ENCODE data around the gene AZIN2. TPM values are rescaled to one million over a fixed set of nuclear protein-coding genes. Genes with fewer than 3 reads are reported as not detected.
"Not testable (repeated sequence)": the region's sequence is repeated elsewhere in the genome, so short reads cannot be mapped to it uniquely, and the experiment has no call there.

Gene AZIN2
- total RNA-seq, 4 donors from 2014 or later, result 11.6 to 93.3 (median 42.0) TPM

- Histone ChIP-seq H3K4me3 (no peak overlapping the region), H3K4me1 (peaks cover 0 to 5% (median 0%) of the 10 kb centered on the region in 4 donors), H3K27me3 (no peaks in the 10 kb centered on the region), H3K9me3 (no peaks in the 10 kb centered on the region), H3K27ac (no peak overlapping the region), H3K36me3 (no peaks in the 10 kb centered on the region)
- intact Hi-C loops (cut with DNase I; ENCODE audit: low total_unique reads) (no loop called here), in situ Hi-C loops (cut with MboI; ENCODE audit: low pct_ligation_motif_present in 1 of 4, low pct_unique_long_range_greater_than_20kb in 1 of 4, low sequenced_read_pairs in 3 of 4) (no loop called here)
- DNase-seq, result no peak
- TF ChIP-seq EP300 (IDR thresholded peaks at IDR 0.05; ENCODE audit: low read depth) (no peak), POLR2AphosphoS5 (IDR thresholded peaks at IDR 0.05) (no peak), POLR2A (IDR thresholded peaks at IDR 0.05) (no peak), CTCF (IDR thresholded peaks at IDR 0.05) (no peak)
- WGBS, 2 donors (ENCODE audit: low coverage in 1 of 2), result 92 to 94% methylated on average over 1 to 3 of the region's 3 CpGs
Measured at GRCh38 chr1:33097137-33097611, 16.2 kb downstream of the AZIN2 start.

GRCh38 chr1:33097762-33098161, 16.8 kb downstream of the AZIN2 start:
- DNase-seq, result no peak
- Histone ChIP-seq H3K4me1 (peaks cover 0 to 5% (median 0%) of the 10 kb centered on the region in 4 donors), H3K9me3 (no peaks in the 10 kb centered on the region), H3K4me3 (no peak overlapping the region), H3K27ac (no peak overlapping the region), H3K36me3 (no peaks in the 10 kb centered on the region), H3K27me3 (no peaks in the 10 kb centered on the region)
- TF ChIP-seq POLR2A (IDR thresholded peaks at IDR 0.05) (no peak), EP300 (IDR thresholded peaks at IDR 0.05; ENCODE audit: low read depth) (no peak), CTCF (IDR thresholded peaks at IDR 0.05) (no peak), POLR2AphosphoS5 (IDR thresholded peaks at IDR 0.05) (no peak)
- intact Hi-C loops (cut with DNase I; ENCODE audit: low total_unique reads) (no loop called here), in situ Hi-C loops (cut with MboI; ENCODE audit: low pct_ligation_motif_present in 1 of 4, low pct_unique_long_range_greater_than_20kb in 1 of 4, low sequenced_read_pairs in 3 of 4) (no loop called here)
- WGBS, 2 donors (ENCODE audit: low coverage in 1 of 2), result 90 to 93% methylated on average over 2 to 4 of the region's 4 CpGs

GRCh38 chr1:33098371-33098770, 17.4 kb downstream of the AZIN2 start:
- Histone ChIP-seq H3K4me3 (no peak overlapping the region), H3K27me3 (no peaks in the 10 kb centered on the region), H3K27ac (peak overlapping the region; percentile 26 to 53 (median 43)), H3K36me3 (no peaks in the 10 kb centered on the region), H3K9me3 (no peaks in the 10 kb centered on the region), H3K4me1 (peaks cover 0 to 5% (median 0%) of the 10 kb centered on the region in 4 donors)
- no peak for DNase-seq
- in situ Hi-C loops (cut with MboI; ENCODE audit: low pct_ligation_motif_present in 1 of 4, low pct_unique_long_range_greater_than_20kb in 1 of 4, low sequenced_read_pairs in 3 of 4) (no loop called here), intact Hi-C loops (cut with DNase I; ENCODE audit: low total_unique reads) (no loop called here)
- TF ChIP-seq POLR2A (IDR thresholded peaks at IDR 0.05) (no peak), POLR2AphosphoS5 (IDR thresholded peaks at IDR 0.05) (no peak), CTCF (IDR thresholded peaks at IDR 0.05) (no peak), EP300 (IDR thresholded peaks at IDR 0.05; ENCODE audit: low read depth) (no peak)

- Histone ChIP-seq H3K4me3 (no peak overlapping the region), H3K9me3 (no peaks in the 10 kb centered on the region), H3K27me3 (no peaks in the 10 kb centered on the region), H3K27ac (peak overlapping the region; percentile 26 to 58 (median 47)), H3K36me3 (no peaks in the 10 kb centered on the region), H3K4me1 (peaks cover 0 to 5% (median 0%) of the 10 kb centered on the region in 4 donors)
- in situ Hi-C loops (cut with MboI; ENCODE audit: low pct_ligation_motif_present in 1 of 4, low pct_unique_long_range_greater_than_20kb in 1 of 4, low sequenced_read_pairs in 3 of 4), result no loop called here
- DNase-seq, result peak; percentile 63
- intact Hi-C loops (cut with DNase I; ENCODE audit: low total_unique reads), result no loop called here
- TF ChIP-seq POLR2A (IDR thresholded peaks at IDR 0.05) (no peak), EP300 (IDR thresholded peaks at IDR 0.05; ENCODE audit: low read depth) (no peak), POLR2AphosphoS5 (IDR thresholded peaks at IDR 0.05) (peak in 2 of 3 donors; percentile 27 to 28), CTCF (IDR thresholded peaks at IDR 0.05) (peak in 2 of 5 experiments; percentile 17 to 32)
- 74 to 100% methylated on average over 2 to 13 of the region's 13 CpGs for WGBS, 2 donors (ENCODE audit: low coverage in 1 of 2)
Measured at GRCh38 chr1:33099290-33100118, 18.6 kb downstream of the AZIN2 start.

GRCh38 chr1:33100119-33100415, 19.1 kb downstream of the AZIN2 start:
- 84 to 95% methylated on average over 4 of the region's 4 CpGs for whole genome bisulfite sequencing, 2 donors (ENCODE audit: low coverage in 1 of 2)
- intact Hi-C loops (cut with DNase I; ENCODE audit: low total_unique reads), result not testable (repeated sequence)
- peak overlapping the region; percentile 13 to 58 (median 40) for H3K27ac ChIP-seq

More at GRCh38 chr1:33100119-33100415, 19.1 kb downstream of the AZIN2 start:
- DNase-seq; H3K27me3 ChIP-seq; H3K36me3 ChIP-seq; H3K4me1 ChIP-seq; H3K4me3 ChIP-seq; in situ Hi-C loops (cut with MboI; ENCODE audit: low pct_ligation_motif_present in 1 of 4, low pct_unique_long_range_greater_than_20kb in 1 of 4, low sequenced_read_pairs in 3 of 4); H3K9me3 ChIP-seq: not testable (repeated sequence)
